SH-SY5Y (cell line): ENCODE data around the gene RNF186.

Experiments
- GATA2 ChIP-seq: IDR thresholded peaks from 2 replicates; pipeline ENCODE4 v1.6.1; 2011; ENCODE audit warnings: mild to moderate bottlenecking, low read depth, low read length
- GATA3 ChIP-seq: IDR thresholded peaks from 2 replicates; pipeline ENCODE4 v1.6.1; 2011; ENCODE audit warnings: low read depth, mild to moderate bottlenecking, low read length, moderate library complexity

DNA sequence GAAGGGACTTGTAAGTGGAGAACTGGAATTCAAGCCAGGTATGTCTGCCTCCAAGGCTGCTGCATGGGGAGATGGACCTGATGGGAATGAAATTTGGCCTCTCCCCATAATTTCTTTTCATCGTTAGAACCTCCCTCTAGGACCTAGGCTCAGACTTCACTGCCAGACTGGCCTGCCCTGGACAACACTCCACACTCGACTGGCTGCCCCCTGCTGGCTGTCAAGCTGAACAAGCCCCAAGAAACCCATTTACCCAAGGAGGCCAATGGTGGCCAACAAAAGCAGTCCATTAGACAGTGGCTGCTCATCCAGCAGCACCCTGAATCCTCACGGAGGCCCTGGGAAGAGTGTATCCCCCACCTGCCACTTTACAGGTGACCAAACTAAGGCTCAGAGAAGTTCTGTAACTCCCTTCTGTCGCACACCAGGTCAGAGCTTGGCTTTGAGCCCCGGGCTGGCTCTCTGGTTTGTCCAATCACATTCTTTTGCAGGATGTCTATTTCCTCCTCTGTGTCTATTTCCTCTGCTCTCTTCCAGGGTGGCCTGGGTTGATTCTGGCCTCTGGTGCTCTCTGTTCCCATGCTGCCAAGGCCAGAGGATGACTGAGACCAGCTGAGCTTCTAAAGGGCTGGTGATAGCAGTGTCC lies 3.8 kb downstream of the RNF186 start:
- TF ChIP-seq GATA2 (no peak), GATA3 (no peak)
